HG02840 (cell line): ENCODE results near the gene LILRB4.
"Not testable (repeated sequence)": the region's sequence is repeated elsewhere in the genome, so short reads cannot be mapped to it uniquely, and the experiment has no call there.

Source experiments
- ATAC-seq: cut with Tn5 transposase; IDR thresholded peaks from one replicate; pipeline ENCODE4 v1.9.1; 2021; ENCODE audit warnings: mild to moderate bottlenecking, moderate library complexity, moderate number of reproducible peaks; ENCODE audit not compliant: unreplicated experiment, low FRiP score

The LILRB4 gene

GRCh38 chr19:54646331-54646841, 16.4 kb upstream of the LILRB4 start:
- ATAC-seq = no peak

- ATAC-seq = no peak
Observed at GRCh38 chr19:54648129-54648528, 14.7 kb upstream of the LILRB4 start.

GRCh38 chr19:54650108-54650655, 12.6 kb upstream of the LILRB4 start:
- no peak for ATAC-seq

GRCh38 chr19:54653181-54653809, 9.5 kb upstream of the LILRB4 start:
- ATAC-seq = no peak

- ATAC-seq = no peak
Observed at GRCh38 chr19:54654447-54655321, 8.1 kb upstream of the LILRB4 start.

GRCh38 chr19:54659300-54659699, 3.5 kb upstream of the LILRB4 start:
- no peak for ATAC-seq

- ATAC-seq = no peak
Observed at GRCh38 chr19:54660306-54660705, 2.5 kb upstream of the LILRB4 start.

- no peak for ATAC-seq
Observed at GRCh38 chr19:54660964-54661363, 1.8 kb upstream of the LILRB4 start.

GRCh38 chr19:54661846-54662481, 821 bp upstream of the LILRB4 start:
- no peak for ATAC-seq

GRCh38 chr19:54665530-54665929, 2.7 kb downstream of the LILRB4 start:
- ATAC-seq = no peak

- no peak for ATAC-seq
Observed at GRCh38 chr19:54667217-54667616, 4.4 kb downstream of the LILRB4 start.

GRCh38 chr19:54668353-54668752, 5.6 kb downstream of the LILRB4 start:
- ATAC-seq = no peak

GRCh38 chr19:54670576-54671357, 8.0 kb downstream of the LILRB4 start:
- no peak for ATAC-seq

GRCh38 chr19:54673222-54673621, 10.4 kb downstream of the LILRB4 start:
- ATAC-seq = no peak

- no peak for ATAC-seq
Observed at GRCh38 chr19:54674021-54674617, 11.3 kb downstream of the LILRB4 start.

- not testable (repeated sequence) for ATAC-seq
Observed at GRCh38 chr19:54676210-54676834, 13.5 kb downstream of the LILRB4 start.

GRCh38 chr19:54677217-54677616, 14.4 kb downstream of the LILRB4 start:
- no peak for ATAC-seq

- ATAC-seq = not testable (repeated sequence)
Observed at GRCh38 chr19:54681596-54681995, 18.8 kb downstream of the LILRB4 start.

GRCh38 chr19:54682306-54682856, 19.6 kb downstream of the LILRB4 start:
- ATAC-seq = no peak
